Suprapubic skin (tissue), 4 donors: ENCODE measurements around the gene CD1C.

Source experiments
- EP300 ChIP-seq: sonication (generic); formaldehyde crosslinking; IDR thresholded peaks from one replicate; pipeline ENCODE4 v1.6.1; 2017; ENCODE audit warnings: antibody characterized with exemption
- POLR2A ChIP-seq, 2 donors: fragments of 450-650 bp; IDR thresholded peaks; one replicate each; pipeline ENCODE4 v1.6.1; 2017; ENCODE audit warnings: antibody characterized with exemption in 2 of 2, mild to moderate bottlenecking in 2 of 2, moderate library complexity in 2 of 2
- POLR2AphosphoS5 ChIP-seq, 3 donors: sonication (generic); formaldehyde crosslinking; IDR thresholded peaks; one replicate each; pipeline ENCODE4 v1.6.1; 2017; ENCODE audit warnings: antibody characterized with exemption in 3 of 3
- TF ChIP-seq, protein P1 (sequence below), 2 donors: fragments of 200-600 bp in 1 of 2; fragments of 450-650 bp in 1 of 2; sonication (generic) in 1 of 2; IDR thresholded peaks; one replicate each; pipeline ENCODE4 v1.5.1; 2016 to 2019; ENCODE audit warnings: antibody characterized with exemption in 2 of 2, mild to moderate bottlenecking in 1 of 2, moderate library complexity in 1 of 2

DNA sequence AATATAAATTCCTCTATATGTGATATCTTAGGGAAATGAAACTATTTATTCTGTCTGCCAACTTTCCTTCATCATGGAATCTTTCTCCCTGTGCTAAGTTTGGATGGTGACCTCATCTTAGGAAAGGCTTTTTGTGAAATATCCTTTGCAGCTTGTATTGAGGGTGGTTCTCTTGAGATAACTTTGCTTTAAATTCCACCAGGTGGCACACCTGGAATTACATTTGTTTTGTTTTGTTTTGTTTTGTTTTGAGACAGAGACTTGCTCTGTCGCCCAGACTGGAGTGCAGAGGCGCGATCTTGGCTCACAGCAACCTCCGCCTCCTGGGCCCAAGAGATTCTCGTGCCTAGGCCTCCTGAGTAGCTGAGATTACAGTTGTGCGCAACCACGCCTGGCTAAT lies 43.1 kb upstream of the CD1C start:
- TF ChIP-seq EP300: no peak
- TF ChIP-seq, protein P1, sequence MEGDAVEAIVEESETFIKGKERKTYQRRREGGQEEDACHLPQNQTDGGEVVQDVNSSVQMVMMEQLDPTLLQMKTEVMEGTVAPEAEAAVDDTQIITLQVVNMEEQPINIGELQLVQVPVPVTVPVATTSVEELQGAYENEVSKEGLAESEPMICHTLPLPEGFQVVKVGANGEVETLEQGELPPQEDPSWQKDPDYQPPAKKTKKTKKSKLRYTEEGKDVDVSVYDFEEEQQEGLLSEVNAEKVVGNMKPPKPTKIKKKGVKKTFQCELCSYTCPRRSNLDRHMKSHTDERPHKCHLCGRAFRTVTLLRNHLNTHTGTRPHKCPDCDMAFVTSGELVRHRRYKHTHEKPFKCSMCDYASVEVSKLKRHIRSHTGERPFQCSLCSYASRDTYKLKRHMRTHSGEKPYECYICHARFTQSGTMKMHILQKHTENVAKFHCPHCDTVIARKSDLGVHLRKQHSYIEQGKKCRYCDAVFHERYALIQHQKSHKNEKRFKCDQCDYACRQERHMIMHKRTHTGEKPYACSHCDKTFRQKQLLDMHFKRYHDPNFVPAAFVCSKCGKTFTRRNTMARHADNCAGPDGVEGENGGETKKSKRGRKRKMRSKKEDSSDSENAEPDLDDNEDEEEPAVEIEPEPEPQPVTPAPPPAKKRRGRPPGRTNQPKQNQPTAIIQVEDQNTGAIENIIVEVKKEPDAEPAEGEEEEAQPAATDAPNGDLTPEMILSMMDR (IDR thresholded peaks at IDR 0.05): no peak
- no peak for TF ChIP-seq POLR2A (IDR thresholded peaks at IDR 0.05)
- TF ChIP-seq POLR2AphosphoS5 (IDR thresholded peaks at IDR 0.05): no peak
